ENCODE data around the gene SLC19A1. TPM values are rescaled to one million over a fixed set of nuclear protein-coding genes. Genes with fewer than 3 reads are reported as not detected.

Gene SLC19A1
- total RNA-seq, 4 donors from 2014 or later: 7.6 to 12.8 (median 10.3) TPM; not detected in 1

DNA sequence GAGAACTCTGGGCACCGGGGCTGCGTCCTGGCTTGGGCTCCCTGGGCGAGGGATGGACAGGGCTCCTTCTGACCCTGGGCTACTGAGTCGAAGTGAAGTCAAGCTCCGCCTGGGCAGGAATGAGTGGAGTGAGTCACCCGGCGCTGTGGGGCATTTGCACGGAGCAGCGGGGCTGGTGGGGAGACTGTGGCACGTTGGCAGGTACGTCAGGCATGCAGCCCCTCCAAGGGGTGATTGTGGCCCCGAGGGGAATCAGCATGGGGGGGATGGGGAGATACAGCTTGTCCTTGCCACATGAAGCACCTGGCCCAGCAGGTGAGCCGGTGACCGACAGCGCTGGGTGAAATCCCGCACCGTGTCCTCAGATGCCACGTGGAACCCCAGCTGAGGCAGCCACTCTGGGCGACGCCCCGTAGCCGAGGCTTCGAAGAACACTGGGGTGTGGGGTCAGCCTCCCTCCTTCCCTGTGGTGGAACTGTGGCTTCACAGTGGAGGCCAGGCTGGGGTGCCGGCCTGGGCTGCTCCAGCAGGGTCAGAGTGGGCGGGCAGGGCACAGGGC is 74.9 kb downstream of the SLC19A1 start:
- Histone ChIP-seq H3K4me1 (peaks cover 0 to 21% of the 10 kb centered on the region in 2 donors), H3K27me3 (no peaks in the 10 kb centered on the region), H3K4me3 (no peak overlapping the region), H3K36me3 (no peaks in the 10 kb centered on the region), H3K27ac (no peak overlapping the region), H3K9me3 (no peaks in the 10 kb centered on the region)
- intact Hi-C loops (cut with DNase I; ENCODE audit: low total_unique reads): no loop called here
- no peak for DNase-seq
- TF ChIP-seq CTCF (IDR thresholded peaks at IDR 0.05): no peak
- TF ChIP-seq POLR2A (IDR thresholded peaks at IDR 0.05): no peak

GRCh38 chr21:45466330-45467220 is 75.7 kb downstream of the SLC19A1 start:
- Histone ChIP-seq H3K27ac (no peak overlapping the region), H3K4me1 (peaks cover 0 to 13% of the 10 kb centered on the region in 2 donors), H3K36me3 (no peaks in the 10 kb centered on the region), H3K4me3 (no peak overlapping the region), H3K27me3 (no peaks in the 10 kb centered on the region), H3K9me3 (no peaks in the 10 kb centered on the region)
- TF ChIP-seq POLR2A (IDR thresholded peaks at IDR 0.05) (no peak), CTCF (IDR thresholded peaks at IDR 0.05) (no peak)
- no peak for DNase-seq
- intact Hi-C loops (cut with DNase I; ENCODE audit: low total_unique reads): no loop called here

GRCh38 chr21:45465611-45466329 is 76.5 kb downstream of the SLC19A1 start:
- intact Hi-C loops (cut with DNase I; ENCODE audit: low total_unique reads): no loop called here
- no peak overlapping the region for H3K27ac ChIP-seq
- H3K27me3 ChIP-seq: no peaks in the 10 kb centered on the region

DNA sequence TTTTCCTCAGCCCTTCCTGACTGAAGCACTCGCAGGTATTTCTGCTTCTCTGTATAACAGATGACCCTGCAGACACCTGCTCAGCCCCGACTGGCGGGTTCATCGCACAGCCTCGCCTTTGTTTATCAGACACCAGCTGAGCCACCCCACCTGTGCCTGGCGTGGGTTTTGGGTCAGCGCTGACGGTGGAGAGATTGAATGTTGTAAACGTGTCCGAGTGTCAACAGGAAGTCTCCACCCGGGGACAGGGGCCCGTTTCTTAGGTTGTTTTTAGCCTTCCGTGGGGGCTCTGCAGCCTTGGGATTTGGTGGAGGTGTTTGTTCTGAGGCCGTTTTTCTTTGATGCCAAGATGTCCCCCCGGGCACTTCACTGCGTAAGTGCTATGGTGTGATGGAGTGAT is 77.1 kb downstream of the SLC19A1 start:
- H3K9me3 ChIP-seq: no peaks in the 10 kb centered on the region
- intact Hi-C loops (cut with DNase I; ENCODE audit: low total_unique reads): no loop called here
- no peaks in the 10 kb centered on the region for H3K36me3 ChIP-seq
- TF ChIP-seq POLR2A (IDR thresholded peaks at IDR 0.05) (no peak), CTCF (IDR thresholded peaks at IDR 0.05) (no peak)
- no peak for DNase-seq
- H3K4me3 ChIP-seq: no peak overlapping the region
- H3K27ac ChIP-seq: no peak overlapping the region
- no peaks in the 10 kb centered on the region for H3K27me3 ChIP-seq
- H3K4me1 ChIP-seq: peaks cover 0 to 4% of the 10 kb centered on the region in 2 donors

More at GRCh38 chr21:45465611-45466329, 76.5 kb downstream of the SLC19A1 start:
- Histone ChIP-seq H3K9me3 (no peaks in the 10 kb centered on the region), H3K4me3 (no peak overlapping the region), H3K4me1 (peaks cover 0 to 8% of the 10 kb centered on the region in 2 donors), H3K36me3 (no peaks in the 10 kb centered on the region)
- DNase-seq: no peak
- TF ChIP-seq POLR2A (IDR thresholded peaks at IDR 0.05): no peak
- no peak for TF ChIP-seq CTCF (IDR thresholded peaks at IDR 0.05)
